GM21367 (cell line): Measurements from ENCODE around the gene KLHL21.
"Not testable (repeated sequence)": the region's sequence is repeated elsewhere in the genome, so short reads cannot be mapped to it uniquely, and the experiment has no call there.

ENCODE experiments used
- ATAC-seq: cut with Tn5 transposase; IDR thresholded peaks from one replicate; pipeline ENCODE4 v1.9.1; 2021; ENCODE audit not compliant: unreplicated experiment

KLHL21 gene

GRCh38 chr1:6602669-6603237, at the start of gene KLHL21:
Gene KLHL21 (minus strand): TSS chr1:6602869. CDS start chr1:6602817, 52 bp downstream.
- peak; percentile 38 for ATAC-seq

GRCh38 chr1:6651909-6652308, 49.2 kb upstream of the KLHL21 start:
- ATAC-seq, result no peak

GRCh38 chr1:6648556-6648955, 45.9 kb upstream of the KLHL21 start:
- ATAC-seq, result no peak

GRCh38 chr1:6646499-6647148, 44.0 kb upstream of the KLHL21 start:
- no peak for ATAC-seq

- ATAC-seq, result no peak
Observed at GRCh38 chr1:6645018-6645417, 42.3 kb upstream of the KLHL21 start.

- ATAC-seq, result not testable (repeated sequence)
Observed at GRCh38 chr1:6640867-6641266, 38.2 kb upstream of the KLHL21 start.

GRCh38 chr1:6638226-6638625, 35.6 kb upstream of the KLHL21 start:
- no peak for ATAC-seq

GRCh38 chr1:6637770-6638169, 35.1 kb upstream of the KLHL21 start:
- no peak for ATAC-seq

GRCh38 chr1:6636778-6637177, 34.1 kb upstream of the KLHL21 start:
- not testable (repeated sequence) for ATAC-seq

GRCh38 chr1:6635910-6636760, 33.5 kb upstream of the KLHL21 start:
- ATAC-seq, result no peak

GRCh38 chr1:6635161-6635909, 32.7 kb upstream of the KLHL21 start:
- no peak for ATAC-seq

GRCh38 chr1:6634371-6635052, 31.8 kb upstream of the KLHL21 start:
- ATAC-seq, result no peak

- ATAC-seq, result no peak
Observed at GRCh38 chr1:6632588-6633514, 30.2 kb upstream of the KLHL21 start.

- ATAC-seq, result no peak
Observed at GRCh38 chr1:6631058-6631457, 28.4 kb upstream of the KLHL21 start.

GRCh38 chr1:6630027-6630426, 27.4 kb upstream of the KLHL21 start:
- ATAC-seq, result no peak

GRCh38 chr1:6628971-6629479, 26.4 kb upstream of the KLHL21 start:
- ATAC-seq, result no peak

GRCh38 chr1:6627841-6628545, 25.3 kb upstream of the KLHL21 start:
- ATAC-seq, result no peak

GRCh38 chr1:6627031-6627430, 24.4 kb upstream of the KLHL21 start:
- no peak for ATAC-seq
